NCI-H446 (cell line): ENCODE results near the gene MYL6.
"Not testable (repeated sequence)": the region's sequence is repeated elsewhere in the genome, so short reads cannot be mapped to it uniquely, and the experiment has no call there.

Experiments used
- DNase-seq, 2 experiments: peaks; one replicate each; lab custom pipeline; 2025; lab: John Stamatoyannopoulos, UW

The MYL6 gene

DNA sequence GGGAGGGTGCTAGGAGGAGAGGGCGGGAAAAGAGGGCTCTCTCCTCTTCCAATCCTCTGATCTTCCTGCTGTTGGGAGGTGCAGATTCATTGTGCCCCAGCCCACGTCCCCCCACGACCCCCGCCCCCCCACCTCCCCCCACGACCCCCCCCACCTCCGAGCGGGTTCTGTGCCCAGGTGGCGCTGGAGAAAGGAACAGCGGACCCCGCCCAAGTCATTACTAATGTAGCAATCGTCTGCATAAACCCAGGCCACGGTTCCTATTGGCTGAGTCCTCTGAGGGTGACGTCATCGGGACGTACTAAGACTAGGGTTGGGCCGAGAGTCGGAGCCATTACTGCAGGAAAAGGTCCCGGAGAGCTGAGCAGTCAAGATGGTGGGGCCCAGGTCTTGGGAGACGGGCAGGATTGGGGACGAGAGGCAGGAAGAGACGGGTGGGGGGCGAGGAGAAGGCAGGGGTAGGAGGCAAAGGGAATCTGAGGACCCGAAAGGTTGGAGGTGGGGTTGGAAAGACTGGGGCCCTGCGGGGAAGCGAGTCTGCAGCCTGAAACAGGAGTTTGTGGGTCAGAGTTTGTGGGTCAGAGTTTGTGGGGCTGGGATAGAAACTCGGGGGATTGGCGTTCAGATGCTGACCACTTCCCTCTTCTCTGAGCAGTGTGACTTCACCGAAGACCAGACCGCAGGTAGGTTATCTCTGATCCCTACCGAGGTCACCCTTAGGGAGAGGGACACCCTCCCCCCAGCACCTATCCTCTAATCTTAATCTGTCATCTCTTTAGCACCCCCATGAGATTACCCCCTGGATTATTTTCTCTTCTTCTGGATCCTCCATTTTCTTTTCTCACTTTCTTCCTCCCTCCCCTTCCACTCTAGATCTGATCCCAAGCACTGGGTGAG lies at the start of gene MYL6:
MYL6 (plus strand) TSS at position 331 of the 897 bp plus-strand sequence; CDS start at position 374, 43 bp downstream.
- DNase-seq = peak; percentile 95 to 97

DNA sequence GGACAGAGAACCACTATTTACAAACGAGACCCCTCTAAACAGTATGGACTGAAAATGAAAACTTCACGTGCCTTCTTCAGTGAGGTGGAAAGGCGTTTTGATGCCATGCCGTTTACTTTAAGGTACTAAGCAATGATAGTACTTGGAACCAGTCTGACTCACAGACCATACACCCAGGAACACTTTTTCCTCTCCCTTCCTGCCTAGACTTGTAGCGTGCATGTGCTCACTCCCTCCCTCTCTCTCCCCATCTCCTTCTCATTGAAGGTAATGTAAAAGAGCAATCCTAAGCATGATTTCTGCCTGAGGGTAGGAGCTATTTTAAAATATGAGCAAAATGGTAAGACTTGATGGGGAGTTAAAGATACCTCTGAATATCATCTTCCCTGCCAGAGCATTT lies 47.6 kb upstream of the MYL6 start:
- no peak for DNase-seq

DNA sequence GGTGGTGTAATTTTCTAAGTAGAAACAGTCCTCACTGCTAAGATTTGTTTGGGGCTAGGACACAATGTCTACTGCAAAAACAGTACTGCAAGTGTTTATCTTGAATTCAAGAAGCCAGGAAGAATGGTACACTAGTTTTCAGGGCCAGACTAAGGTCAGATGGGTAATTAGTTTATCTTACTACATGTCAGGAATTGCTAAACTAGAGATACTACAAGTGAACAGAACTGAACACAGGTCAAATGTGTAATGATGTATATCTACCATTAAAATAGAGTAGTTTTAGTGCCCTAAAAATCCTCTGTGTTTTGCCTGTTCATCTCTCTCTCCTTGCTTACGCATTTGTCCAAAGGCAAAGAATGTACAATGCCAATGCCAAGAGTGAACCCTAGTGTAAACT lies 44.1 kb upstream of the MYL6 start:
- DNase-seq = no peak

GRCh38 chr12:56115329-56115728 lies 42.8 kb upstream of the MYL6 start:
- no peak for DNase-seq

DNA sequence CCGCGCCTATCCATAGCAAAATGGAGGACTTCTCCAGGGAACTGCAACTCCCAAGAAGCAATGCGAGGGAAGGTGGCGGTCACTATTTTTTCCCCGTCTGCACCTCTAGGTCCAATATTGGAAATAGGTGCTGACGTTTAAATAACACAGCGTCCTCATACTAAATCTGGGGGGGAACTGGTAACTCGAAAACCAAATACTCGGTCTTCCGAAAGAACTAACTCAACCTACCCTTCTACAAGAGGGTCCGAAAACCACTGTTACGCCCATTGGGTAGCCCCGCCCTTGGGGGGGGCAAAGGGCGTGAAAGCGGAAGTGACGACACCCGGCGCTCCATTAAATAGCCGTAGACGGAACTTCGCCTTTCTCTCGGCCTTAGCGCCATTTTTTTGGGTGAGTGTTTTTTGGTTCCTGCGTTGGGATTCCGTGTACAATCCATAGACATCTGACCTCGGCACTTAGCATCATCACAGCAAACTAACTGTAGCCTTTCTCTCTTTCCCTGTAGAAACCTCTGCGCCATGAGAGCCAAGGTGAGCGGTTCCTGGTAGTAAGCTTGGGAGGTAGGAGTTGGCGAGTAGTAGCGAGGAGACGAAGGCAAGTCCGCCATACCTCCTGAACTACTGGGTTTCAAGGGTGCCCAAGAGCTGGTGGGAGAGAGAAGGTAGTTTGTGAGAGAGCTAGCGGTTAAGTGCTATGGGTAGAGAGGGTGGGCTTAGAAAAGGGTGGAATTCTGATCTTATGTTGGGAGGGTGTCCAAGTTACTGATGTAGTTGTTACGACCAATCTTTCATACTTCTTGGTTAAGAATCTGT lies 41.7 kb upstream of the MYL6 start, which contains the start of gene RPL41:
RPL41 (plus strand) TSS at position 367 of the 815 bp plus-strand sequence.
- peak; percentile 96 for DNase-seq

DNA sequence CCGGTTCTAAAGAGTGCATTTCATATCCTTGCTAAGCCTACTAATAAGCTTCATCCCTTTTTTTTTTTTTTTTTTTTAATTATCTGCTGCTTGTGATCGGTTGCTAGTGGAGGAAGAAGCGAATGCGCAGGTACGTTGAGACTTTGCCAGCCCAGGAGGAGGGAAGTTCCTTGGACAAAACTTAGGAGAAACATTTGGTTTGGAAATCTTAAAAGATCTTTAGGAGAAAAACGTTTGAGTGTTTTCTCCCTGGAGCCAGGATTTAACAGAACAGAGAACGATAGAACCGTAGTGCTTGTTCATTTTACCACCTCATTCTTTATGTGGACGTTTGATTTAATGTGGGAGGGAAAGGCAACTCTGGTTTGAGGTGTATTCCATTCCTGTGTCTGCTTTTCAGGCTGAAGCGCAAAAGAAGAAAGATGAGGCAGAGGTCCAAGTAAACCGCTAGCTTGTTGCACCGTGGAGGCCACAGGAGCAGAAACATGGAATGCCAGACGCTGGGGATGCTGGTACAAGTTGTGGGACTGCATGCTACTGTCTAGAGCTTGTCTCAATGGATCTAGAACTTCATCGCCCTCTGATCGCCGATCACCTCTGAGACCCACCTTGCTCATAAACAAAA lies 41.0 kb upstream of the MYL6 start:
- DNase-seq = not testable (repeated sequence)

DNA sequence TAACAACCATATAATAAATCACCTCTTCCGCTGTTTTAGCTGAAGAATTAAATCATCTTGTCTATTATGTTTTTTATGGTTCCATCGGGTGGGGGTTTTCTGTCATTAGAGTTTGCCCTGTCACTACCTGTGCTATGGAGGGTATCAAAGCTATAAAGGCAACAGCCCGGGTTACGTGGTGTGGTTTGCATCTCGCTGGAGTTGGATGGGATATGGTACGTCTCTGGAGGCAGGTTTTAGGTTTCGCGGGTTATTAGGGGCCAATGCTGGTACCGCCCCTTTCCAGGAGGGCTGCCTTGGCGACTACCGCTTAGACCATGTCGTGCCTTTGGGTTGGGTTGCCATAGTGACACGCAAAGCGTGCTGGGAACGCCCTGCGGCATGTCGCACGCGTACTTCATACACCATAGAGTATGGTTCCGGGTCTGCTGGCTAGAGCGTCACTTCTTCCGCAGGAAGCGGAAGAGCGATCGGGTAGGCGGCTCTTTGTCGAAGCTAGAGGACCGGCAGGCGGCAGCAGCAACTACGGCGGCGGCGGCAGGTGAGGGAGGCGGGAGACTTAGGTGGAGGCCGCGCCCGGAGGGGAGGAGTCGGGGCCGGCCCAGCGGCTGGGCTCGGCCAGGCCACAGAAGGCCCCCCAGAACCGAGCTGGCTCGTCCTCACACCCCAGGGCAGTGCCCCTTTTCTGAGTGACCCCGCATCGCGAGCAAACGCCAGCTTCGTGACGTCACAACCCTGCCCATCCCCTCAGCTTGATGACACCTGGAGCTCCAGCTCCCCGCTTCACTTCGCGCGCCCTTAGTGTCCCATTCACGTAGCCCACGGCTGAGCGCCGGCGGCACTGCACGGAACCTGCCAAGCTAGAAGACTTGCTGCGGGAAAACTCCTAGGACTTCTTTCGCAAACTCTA lies 40.1 kb upstream of the MYL6 start, which contains the start of gene ZC3H10:
ZC3H10 (plus strand) TSS at position 489 of the 910 bp plus-strand sequence. CDS start 2,297 bp downstream, outside the sequence.
- DNase-seq = peak; percentile 96 to 99

DNA sequence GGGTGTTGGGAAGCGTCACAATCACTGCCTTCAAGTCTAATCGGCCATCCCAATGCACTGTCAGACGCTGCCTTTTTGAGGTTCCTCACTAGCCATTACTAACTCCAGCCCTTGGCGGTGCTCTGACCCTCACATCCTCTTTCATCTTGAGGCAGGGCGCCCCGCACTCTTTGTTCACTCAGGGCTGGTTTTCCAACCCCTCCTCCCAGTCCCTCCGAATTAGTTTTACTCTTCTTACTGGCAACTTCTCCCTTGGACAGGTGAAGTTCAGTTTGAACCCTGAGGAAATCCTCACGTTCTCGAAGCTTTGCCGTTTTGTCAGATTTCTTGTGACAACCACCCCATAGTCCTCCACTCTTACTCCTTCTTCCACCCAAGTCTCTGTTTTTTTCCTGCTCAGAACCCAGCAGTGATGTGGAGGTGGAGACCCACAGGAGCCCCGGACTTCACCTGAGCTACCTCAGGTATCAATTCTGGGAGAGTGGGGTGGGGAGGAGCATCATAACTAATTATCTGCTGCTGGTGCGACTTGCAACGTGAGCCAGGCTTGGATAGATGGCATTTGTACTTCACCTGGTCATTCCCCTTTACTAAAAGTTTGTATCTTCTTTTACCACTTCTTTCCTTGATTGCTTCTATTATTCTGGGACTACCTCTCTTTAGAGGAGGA lies 39.3 kb upstream of the MYL6 start:
- DNase-seq = no peak

DNA sequence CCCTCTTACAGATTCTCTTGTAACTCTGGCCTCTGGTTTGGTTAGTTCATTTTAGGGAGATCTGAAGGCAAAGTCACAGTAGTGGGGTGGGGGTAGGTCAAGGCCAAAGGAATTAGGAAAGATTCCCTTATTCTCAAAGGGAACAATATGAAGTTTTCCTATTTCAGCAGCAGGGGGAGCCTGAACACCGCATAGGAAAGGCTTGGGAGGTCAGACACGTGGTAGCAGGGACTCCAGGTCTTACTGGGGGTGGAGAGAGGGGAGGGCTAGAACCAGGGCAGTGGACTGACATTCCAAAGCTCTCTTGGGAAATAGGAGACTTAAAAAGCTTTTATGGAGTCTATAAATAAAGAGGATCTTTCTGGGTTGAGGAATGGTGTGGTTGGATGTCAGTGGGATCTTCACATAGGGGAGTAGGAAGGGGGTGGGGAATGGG lies 38.8 kb upstream of the MYL6 start:
- DNase-seq = peak; percentile 83 to 88

- no peak for DNase-seq
Measured at GRCh38 chr12:56120158-56120846, 37.9 kb upstream of the MYL6 start.

DNA sequence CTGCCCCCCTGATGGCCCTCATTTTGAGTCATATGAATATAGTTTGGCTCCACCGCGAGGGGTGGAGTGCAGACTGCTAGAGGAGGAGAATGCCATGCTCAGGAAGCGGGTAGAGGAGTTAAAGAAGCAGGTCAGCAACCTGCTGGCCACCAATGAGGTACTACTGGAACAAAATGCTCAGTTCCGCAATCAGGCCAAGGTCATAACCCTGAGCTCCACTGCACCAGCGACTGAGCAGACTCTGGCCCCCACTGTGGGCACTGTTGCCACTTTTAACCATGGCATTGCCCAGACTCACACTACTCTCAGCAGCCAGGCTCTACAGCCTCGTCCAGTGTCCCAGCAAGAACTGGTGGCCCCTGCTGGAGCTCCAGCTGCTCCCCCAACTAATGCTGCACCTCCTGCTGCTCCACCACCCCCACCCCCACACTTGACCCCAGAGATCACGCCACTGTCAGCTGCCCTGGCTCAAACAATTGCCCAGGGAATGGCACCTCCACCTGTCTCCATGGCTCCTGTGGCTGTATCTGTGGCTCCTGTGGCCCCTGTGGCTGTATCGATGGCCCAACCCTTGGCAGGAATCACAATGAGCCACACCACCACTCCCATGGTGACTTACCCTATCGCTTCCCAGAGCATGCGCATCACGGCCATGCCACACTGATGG lies 36.8 kb upstream of the MYL6 start:
- no peak for DNase-seq

GRCh38 chr12:56122637-56123036 lies 35.5 kb upstream of the MYL6 start:
- no peak for DNase-seq

DNA sequence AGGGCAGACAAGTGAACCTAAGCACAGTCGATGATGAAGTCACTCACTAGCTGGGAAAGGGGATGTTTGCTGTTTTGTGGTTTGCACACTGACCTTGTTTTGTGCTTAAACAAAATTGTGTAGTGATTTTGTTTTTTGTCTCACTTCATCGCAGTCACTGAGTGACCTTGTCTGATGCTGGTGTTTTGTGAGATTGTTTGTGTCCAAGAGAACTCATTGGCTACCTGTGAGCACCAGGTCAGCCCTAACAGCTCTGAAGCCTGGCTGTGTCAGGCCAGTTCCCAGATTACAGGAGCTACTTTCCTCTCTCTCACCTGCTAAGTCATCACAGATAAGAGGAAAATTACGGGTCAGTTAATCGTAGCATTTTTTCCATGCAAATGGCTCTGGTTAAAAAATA lies 34.0 kb upstream of the MYL6 start:
- no peak for DNase-seq

DNA sequence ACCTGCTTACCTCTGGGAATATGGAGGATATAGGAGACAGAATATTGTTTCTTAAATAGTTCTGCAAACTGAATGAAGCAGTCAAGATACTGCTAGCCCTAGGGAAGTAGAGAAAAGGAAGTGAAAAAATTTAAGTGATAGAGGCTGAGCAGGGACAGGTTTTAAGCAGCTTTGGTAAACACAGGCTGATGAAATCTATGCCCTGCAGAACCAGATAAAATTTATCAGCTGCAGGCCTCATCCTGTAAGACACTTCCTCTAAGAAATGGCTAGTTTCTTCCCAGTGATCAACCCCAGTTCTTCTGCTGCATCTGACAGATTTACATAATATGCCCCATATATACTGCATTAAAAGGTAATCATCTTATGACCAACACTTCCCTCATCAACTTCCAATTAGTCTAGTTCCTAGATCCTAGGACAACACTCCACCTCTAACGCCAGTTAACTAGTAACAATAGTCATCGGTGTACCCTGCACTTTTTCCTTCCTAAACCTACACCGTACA lies 31.4 kb upstream of the MYL6 start:
- DNase-seq = no peak

DNA sequence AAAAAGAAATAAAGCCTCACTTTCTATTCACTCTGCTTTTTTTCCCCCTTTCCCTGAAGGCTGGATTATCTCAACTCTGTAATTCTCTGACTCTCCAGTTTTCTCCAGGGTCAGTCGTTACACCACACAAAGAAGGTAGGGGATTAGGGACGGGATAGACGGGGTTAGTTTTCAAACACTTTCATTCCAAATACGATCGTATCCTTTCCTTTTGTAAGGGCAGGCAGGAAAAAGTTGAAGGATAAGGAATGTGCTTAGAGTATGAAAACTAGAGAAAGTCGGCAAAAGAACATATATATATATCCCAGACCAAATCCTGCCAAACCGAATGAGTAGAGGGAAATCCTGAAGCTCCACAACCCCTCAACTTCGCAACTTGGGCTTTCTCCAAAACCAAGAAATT lies 30.7 kb upstream of the MYL6 start:
- DNase-seq = no peak

GRCh38 chr12:56127888-56128669 lies 30.1 kb upstream of the MYL6 start, which contains the start of gene ESYT1:
ESYT1 (plus strand) TSS chr12:56128267; CDS start chr12:56128320, 53 bp downstream.
- DNase-seq = peak; percentile 99

DNA sequence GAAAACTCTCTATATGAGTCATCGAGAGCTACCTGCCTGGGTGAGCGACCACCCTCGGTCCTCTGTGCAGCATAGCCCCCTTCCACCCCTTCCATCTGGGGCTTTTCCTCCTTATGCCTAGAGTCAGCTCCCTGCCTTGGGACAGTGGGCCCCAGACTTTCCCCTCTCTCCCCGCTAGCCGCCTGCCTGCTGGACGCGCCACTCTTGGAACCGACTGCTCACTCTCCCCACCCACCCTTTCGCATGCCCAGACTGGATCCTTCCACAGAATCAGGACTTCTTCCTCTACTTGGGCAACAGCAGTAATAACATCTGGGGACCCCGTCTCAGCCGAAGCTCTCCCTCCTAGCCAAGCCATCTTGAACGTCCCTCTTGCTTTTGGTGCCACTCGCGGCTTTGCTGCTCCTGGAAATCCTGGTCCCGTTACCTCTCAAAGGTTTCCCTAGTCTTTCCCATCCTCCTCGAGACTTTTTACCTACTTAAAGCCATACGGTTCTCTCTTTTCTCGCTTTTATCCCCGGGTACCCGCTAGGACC lies 29.4 kb upstream of the MYL6 start:
- no peak for DNase-seq
